ENCODE data around the gene GGT6. TPM values are rescaled to one million over a fixed set of nuclear protein-coding genes. Genes with fewer than 3 reads are reported as not detected.

GGT6 gene
- total RNA-seq, 1 experiment from 2014 or later: not detected

DNA sequence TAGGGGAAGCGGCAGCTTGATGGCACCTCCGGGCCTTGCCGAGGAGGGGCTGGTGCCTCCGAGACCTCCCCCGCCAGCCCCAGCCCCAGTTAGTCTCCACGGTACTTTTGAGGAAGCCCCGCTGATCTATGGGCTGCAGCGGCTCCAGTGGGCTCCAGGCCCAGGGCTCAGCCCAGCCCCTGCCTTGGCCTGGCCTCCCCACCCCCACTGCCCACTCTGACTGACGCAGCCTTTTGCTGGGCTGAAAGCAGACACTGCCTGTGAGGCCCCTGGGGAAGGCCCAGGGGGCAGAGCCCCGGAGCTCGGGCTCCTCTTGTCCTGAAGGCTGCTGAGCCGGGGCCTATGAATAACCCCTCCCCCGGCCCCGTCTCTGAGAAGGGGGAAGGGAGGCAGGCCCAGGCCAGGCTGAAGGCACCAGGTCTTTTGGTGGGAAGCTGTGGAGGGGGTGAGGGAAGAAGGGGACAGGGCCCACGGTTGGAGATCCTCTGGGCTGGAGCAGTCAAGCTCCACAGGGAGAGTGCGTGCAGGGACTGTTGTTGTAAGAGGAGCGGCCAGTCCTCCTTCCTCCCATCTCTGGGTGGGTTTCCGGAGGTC, 16.4 kb upstream of the GGT6 start:
- Mint-ChIP-seq H3K4me1 (ENCODE audit: low read depth, unreplicated experiment) (no peaks in the 10 kb centered on the region), H3K9me3 (ENCODE audit: unreplicated experiment) (no peaks in the 10 kb centered on the region), H3K36me3 (ENCODE audit: insufficient read depth, unreplicated experiment) (no peaks in the 10 kb centered on the region), H3K4me3 (ENCODE audit: unreplicated experiment) (no peak overlapping the region), H3K27me3 (ENCODE audit: insufficient read depth, unreplicated experiment) (no peaks in the 10 kb centered on the region), H3K27ac (ENCODE audit: unreplicated experiment) (no peak overlapping the region)
- no peak for TF ChIP-seq CTCF (IDR thresholded peaks at IDR 0.05; ENCODE audit: insufficient read depth in 1 of 2, low read depth in 1 of 2, low read length in 1 of 2, severe bottlenecking in 1 of 2, unreplicated experiment in 1 of 2)
- BruUV-seq (replicated peaks): no TSS peak
- no peaks in the 10 kb centered on the region for H3K27me3 ChIP-seq (replicated peaks; ENCODE audit: control insufficient read depth, insufficient read depth, low read length)
- peaks cover 8% of the 10 kb centered on the region for H3K4me1 ChIP-seq
- H3K4me3 ChIP-seq (ENCODE audit: low read depth, low read length): no peak overlapping the region
- intact Hi-C loops (cut with micrococcal nuclease; ENCODE audit: unreplicated experiment): no loop called here
- H3K9me3 ChIP-seq: no peaks in the 10 kb centered on the region
- DNase-seq: no peak
- ChIA-PET CTCF (interaction anchor here (0.6 kb wide), 1 partner anchor 34 kb away, joined by 3 read pairs; no protein-coding TSS in a partner anchor), POLR2A (no interaction called here)
- H3K36me3 ChIP-seq (ENCODE audit: control insufficient read depth, insufficient read depth, low read length): no peaks in the 10 kb centered on the region

GRCh38 chr17:4576161-4576558, 15.8 kb upstream of the GGT6 start:
- Histone ChIP-seq H3K4me3 (ENCODE audit: low read depth, low read length) (no peak overlapping the region), H3K27me3 (replicated peaks; ENCODE audit: control insufficient read depth, insufficient read depth, low read length) (no peaks in the 10 kb centered on the region), H3K36me3 (ENCODE audit: control insufficient read depth, insufficient read depth, low read length) (no peaks in the 10 kb centered on the region), H3K9me3 (no peaks in the 10 kb centered on the region), H3K4me1 (peaks cover 8% of the 10 kb centered on the region)
- H3K9me3 Mint-ChIP-seq (ENCODE audit: unreplicated experiment): no peaks in the 10 kb centered on the region
- peak overlapping the region; percentile 63 for H3K27ac Mint-ChIP-seq (ENCODE audit: unreplicated experiment)
- no peaks in the 10 kb centered on the region for H3K4me1 Mint-ChIP-seq (ENCODE audit: low read depth, unreplicated experiment)
- no peak for DNase-seq
- POLR2A ChIA-PET: no interaction called here
- no peaks in the 10 kb centered on the region for H3K36me3 Mint-ChIP-seq (ENCODE audit: insufficient read depth, unreplicated experiment)
- H3K4me3 Mint-ChIP-seq (ENCODE audit: unreplicated experiment): no peak overlapping the region
- intact Hi-C loops (cut with micrococcal nuclease; ENCODE audit: unreplicated experiment): no loop called here
- CTCF ChIA-PET: interaction anchor here (0.6 kb wide), 1 partner anchor 35 kb away, joined by 3 read pairs; no protein-coding TSS in a partner anchor
- no TSS peak for BruUV-seq (replicated peaks)
- H3K27me3 Mint-ChIP-seq (ENCODE audit: insufficient read depth, unreplicated experiment): no peaks in the 10 kb centered on the region
- no peak for TF ChIP-seq CTCF (IDR thresholded peaks at IDR 0.05; ENCODE audit: insufficient read depth in 1 of 2, low read depth in 1 of 2, low read length in 1 of 2, severe bottlenecking in 1 of 2, unreplicated experiment in 1 of 2)

DNA sequence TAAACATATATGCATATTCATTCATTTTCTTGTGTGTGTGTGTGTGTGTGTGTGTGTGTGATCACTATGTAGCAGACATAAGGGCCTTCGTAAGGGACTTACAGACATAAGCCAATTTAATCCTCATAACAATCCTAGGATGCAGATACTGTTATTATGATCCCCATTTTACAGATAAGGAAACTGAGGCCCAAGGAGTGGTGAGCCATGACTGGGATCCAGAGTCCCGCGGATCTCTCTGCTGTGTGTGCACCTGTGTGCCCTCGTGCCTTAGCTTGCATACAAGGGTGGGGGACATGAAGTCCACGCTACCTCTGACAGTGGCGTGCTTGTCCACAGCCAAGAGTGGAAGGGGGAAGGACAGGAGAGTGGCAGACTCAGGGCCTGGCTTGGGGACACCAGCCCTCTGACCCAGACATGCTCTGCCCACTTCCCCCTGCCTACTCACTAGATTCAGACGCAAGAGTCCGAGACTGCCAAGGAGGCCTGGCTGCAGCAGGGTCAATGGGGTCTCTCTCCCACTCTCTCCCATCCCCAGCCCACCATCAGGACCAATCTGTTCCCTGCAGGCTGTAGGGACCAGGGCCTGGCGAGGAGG, 14.2 kb upstream of the GGT6 start:
- no peak overlapping the region for H3K4me3 ChIP-seq (ENCODE audit: low read depth, low read length)
- H3K36me3 ChIP-seq (ENCODE audit: control insufficient read depth, insufficient read depth, low read length): no peaks in the 10 kb centered on the region
- H3K27me3 ChIP-seq (replicated peaks; ENCODE audit: control insufficient read depth, insufficient read depth, low read length): no peaks in the 10 kb centered on the region
- H3K4me1 Mint-ChIP-seq (ENCODE audit: low read depth, unreplicated experiment): no peaks in the 10 kb centered on the region
- DNase-seq: no peak
- H3K9me3 Mint-ChIP-seq (ENCODE audit: unreplicated experiment): no peaks in the 10 kb centered on the region
- no peak overlapping the region for H3K4me3 Mint-ChIP-seq (ENCODE audit: unreplicated experiment)
- peaks cover 8% of the 10 kb centered on the region for H3K4me1 ChIP-seq
- H3K36me3 Mint-ChIP-seq (ENCODE audit: insufficient read depth, unreplicated experiment): no peaks in the 10 kb centered on the region
- no peaks in the 10 kb centered on the region for H3K27me3 Mint-ChIP-seq (ENCODE audit: insufficient read depth, unreplicated experiment)
- POLR2A ChIA-PET: interaction anchor here (1.0 kb wide), 1 partner anchor 9 kb away, joined by 3 read pairs; the partner anchor contains the start of gene SMTNL2
- intact Hi-C loops (cut with micrococcal nuclease; ENCODE audit: unreplicated experiment): no loop called here
- no TSS peak for BruUV-seq (replicated peaks)
- CTCF ChIA-PET: no interaction called here
- H3K27ac Mint-ChIP-seq (ENCODE audit: unreplicated experiment): no peak overlapping the region
- no peak for TF ChIP-seq CTCF (IDR thresholded peaks at IDR 0.05; ENCODE audit: insufficient read depth in 1 of 2, low read depth in 1 of 2, low read length in 1 of 2, severe bottlenecking in 1 of 2, unreplicated experiment in 1 of 2)
- H3K9me3 ChIP-seq: no peaks in the 10 kb centered on the region

Measured in Caco-2 (cell line).